ENCODE measurements around the gene DCDC2C. TPM values are rescaled to one million over a fixed set of nuclear protein-coding genes. Genes with fewer than 3 reads are reported as not detected.

DCDC2C gene, protein sequence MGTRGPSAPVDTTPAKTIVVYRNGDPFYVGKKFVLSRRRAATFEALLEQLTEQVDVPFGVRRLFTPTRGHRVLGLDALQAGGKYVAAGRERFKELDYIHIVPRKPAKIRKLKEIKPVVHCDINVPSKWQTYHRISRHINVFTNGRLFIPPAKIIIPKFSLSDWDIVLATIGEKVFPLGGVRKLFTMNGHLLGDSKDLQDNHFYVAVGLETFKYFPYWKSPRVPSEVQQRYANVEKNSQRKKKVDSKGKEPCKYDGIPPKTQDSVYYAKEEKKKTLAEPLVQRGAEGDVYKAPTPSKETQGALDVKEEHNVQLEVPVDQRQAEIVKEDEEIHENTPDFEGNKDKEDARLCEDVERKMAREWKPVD
- total RNA-seq = not detected

DNA sequence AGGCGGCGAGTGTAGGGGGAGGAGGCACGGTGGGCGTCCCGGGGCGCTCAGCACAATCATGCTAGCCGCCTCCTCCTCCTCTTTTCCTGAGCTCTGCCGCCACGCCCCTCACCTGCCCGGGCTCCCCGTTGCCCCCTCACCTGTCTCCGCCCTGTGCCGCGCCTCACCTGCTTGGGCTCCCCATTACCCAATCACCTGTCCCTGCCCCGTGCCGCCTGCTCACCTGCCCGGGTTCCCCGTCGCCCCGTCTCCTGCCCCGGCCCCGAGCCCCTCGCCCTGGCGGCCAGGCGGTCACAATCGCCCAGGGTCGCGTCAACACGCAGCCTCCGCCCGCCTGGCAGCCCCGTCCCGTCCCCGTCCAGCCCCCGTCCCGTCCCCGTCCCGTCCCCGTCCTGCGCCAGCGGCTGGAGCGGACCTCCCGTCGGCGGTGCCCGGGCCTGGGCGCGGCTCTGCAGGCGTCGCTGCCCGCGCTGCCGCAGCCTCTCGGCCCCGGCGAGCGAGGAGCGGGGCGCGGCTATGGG, at the start of gene DCDC2C:
DCDC2C (plus strand) TSS at position 340 of the 521 bp plus-strand sequence; CDS start at position 517, 177 bp downstream.
- no peak for DNase-seq
- H3K36me3 ChIP-seq = no peaks in the 10 kb centered on the region
- no peaks in the 10 kb centered on the region for H3K9me3 ChIP-seq
- no peaks in the 10 kb centered on the region for H3K4me1 ChIP-seq
- TF ChIP-seq, protein P1, sequence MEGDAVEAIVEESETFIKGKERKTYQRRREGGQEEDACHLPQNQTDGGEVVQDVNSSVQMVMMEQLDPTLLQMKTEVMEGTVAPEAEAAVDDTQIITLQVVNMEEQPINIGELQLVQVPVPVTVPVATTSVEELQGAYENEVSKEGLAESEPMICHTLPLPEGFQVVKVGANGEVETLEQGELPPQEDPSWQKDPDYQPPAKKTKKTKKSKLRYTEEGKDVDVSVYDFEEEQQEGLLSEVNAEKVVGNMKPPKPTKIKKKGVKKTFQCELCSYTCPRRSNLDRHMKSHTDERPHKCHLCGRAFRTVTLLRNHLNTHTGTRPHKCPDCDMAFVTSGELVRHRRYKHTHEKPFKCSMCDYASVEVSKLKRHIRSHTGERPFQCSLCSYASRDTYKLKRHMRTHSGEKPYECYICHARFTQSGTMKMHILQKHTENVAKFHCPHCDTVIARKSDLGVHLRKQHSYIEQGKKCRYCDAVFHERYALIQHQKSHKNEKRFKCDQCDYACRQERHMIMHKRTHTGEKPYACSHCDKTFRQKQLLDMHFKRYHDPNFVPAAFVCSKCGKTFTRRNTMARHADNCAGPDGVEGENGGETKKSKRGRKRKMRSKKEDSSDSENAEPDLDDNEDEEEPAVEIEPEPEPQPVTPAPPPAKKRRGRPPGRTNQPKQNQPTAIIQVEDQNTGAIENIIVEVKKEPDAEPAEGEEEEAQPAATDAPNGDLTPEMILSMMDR (IDR thresholded peaks at IDR 0.05) = no peak
- TF ChIP-seq POLR2A (IDR thresholded peaks at IDR 0.05) = no peak
- no peak within 1 kb of the TSS for H3K4me3 ChIP-seq
- H3K27ac ChIP-seq = no peak within 1 kb of the TSS
- no peaks in the 10 kb centered on the region for H3K27me3 ChIP-seq

DNA sequence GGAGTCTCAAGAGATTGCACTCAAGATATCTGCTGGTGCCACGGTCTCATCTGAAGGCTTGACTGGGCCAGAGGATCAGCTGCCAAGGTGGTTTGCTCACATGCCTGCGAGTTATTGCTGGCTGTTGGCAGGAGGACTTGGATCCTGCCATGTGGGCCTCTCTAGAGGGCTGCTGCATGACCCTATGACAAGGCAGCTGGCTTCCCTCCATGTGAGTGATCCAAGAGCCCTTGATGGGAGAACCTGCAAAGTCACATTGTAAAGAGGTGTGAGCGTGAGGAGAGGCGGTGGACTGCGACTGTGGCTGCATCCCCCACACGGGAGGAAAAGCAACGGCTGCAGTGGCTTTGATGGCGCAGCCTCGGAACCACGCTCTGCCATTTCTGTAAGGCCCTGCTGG, 49.4 kb upstream of the DCDC2C start:
- Histone ChIP-seq H3K4me1 (peaks cover 0 to 13% (median 3%) of the 10 kb centered on the region in 4 donors), H3K36me3 (no peaks in the 10 kb centered on the region)

GRCh38 chr2:3654531-3655225, 48.7 kb upstream of the DCDC2C start:
- Histone ChIP-seq H3K27me3 (no peaks in the 10 kb centered on the region), H3K9me3 (no peaks in the 10 kb centered on the region), H3K27ac (no peak overlapping the region), H3K4me1 (peaks cover 0 to 13% (median 3%) of the 10 kb centered on the region in 4 donors), H3K36me3 (no peaks in the 10 kb centered on the region), H3K4me3 (no peak overlapping the region)
- DNase-seq = peak in 1 of 3 donors; percentile 10
- TF ChIP-seq POLR2A (IDR thresholded peaks at IDR 0.05) = no peak
- TF ChIP-seq, protein P1 (IDR thresholded peaks at IDR 0.05) = no peak

More for the DNA sequence above, 49.4 kb upstream of the DCDC2C start:
- TF ChIP-seq POLR2A (IDR thresholded peaks at IDR 0.05) = no peak
- TF ChIP-seq, protein P1 (IDR thresholded peaks at IDR 0.05) = no peak
- no peaks in the 10 kb centered on the region for H3K9me3 ChIP-seq
- H3K4me3 ChIP-seq = no peak overlapping the region
- no peaks in the 10 kb centered on the region for H3K27me3 ChIP-seq
- H3K27ac ChIP-seq = no peak overlapping the region
- peak in 1 of 3 donors; percentile 40 for DNase-seq

GRCh38 chr2:3655871-3656761, 47.3 kb upstream of the DCDC2C start:
- no peak overlapping the region for H3K27ac ChIP-seq
- H3K27me3 ChIP-seq = no peaks in the 10 kb centered on the region
- no peaks in the 10 kb centered on the region for H3K36me3 ChIP-seq
- TF ChIP-seq POLR2A (IDR thresholded peaks at IDR 0.05) = no peak
- TF ChIP-seq, protein P1 (IDR thresholded peaks at IDR 0.05) = no peak
- H3K4me3 ChIP-seq = no peak overlapping the region
- H3K4me1 ChIP-seq = peaks cover 0 to 8% (median 3%) of the 10 kb centered on the region in 4 donors
- no peak for DNase-seq
- H3K9me3 ChIP-seq = no peaks in the 10 kb centered on the region
